ENCODE measurements around the gene KASH5.
A peak's percentile ranks its signal among the peaks of the same experiment; 100 is the strongest.

The KASH5 gene

GRCh38 chr19:49408816-49409440, 20.9 kb downstream of the KASH5 start:
- Histone ChIP-seq H3K27ac (peak overlapping the region; percentile 79), H3K4me3 (no peak overlapping the region), H3K9me3 (ENCODE audit: low read depth, low read length) (no peaks in the 10 kb centered on the region), H3K36me3 (ENCODE audit: insufficient read depth, low read length) (no peaks in the 10 kb centered on the region), H3K9ac (ENCODE audit: insufficient read length) (peak overlapping the region; percentile 56)
- DNase-seq (ENCODE audit: low read depth, low spot score) = no peak
- TF ChIP-seq FOXP2 (optimal IDR thresholded peaks at IDR 0.05; ENCODE audit: control extremely low read depth, extremely low read length, insufficient read depth) (no peak), EZH2 (IDR thresholded peaks at IDR 0.05) (no peak), POLR2AphosphoS5 (IDR thresholded peaks at IDR 0.05; ENCODE audit: borderline replicate concordance, low read depth, low read length) (no peak)

GRCh38 chr19:49409441-49410029, 21.5 kb downstream of the KASH5 start:
- no peak for DNase-seq (ENCODE audit: low read depth, low spot score)
- no peak overlapping the region for H3K4me3 ChIP-seq
- no peak overlapping the region for H3K9ac ChIP-seq (ENCODE audit: insufficient read length)
- peak overlapping the region; percentile 79 for H3K27ac ChIP-seq
- no peaks in the 10 kb centered on the region for H3K9me3 ChIP-seq (ENCODE audit: low read depth, low read length)
- no peaks in the 10 kb centered on the region for H3K36me3 ChIP-seq (ENCODE audit: insufficient read depth, low read length)
- TF ChIP-seq EZH2 (IDR thresholded peaks at IDR 0.05) = no peak
- TF ChIP-seq POLR2AphosphoS5 (IDR thresholded peaks at IDR 0.05; ENCODE audit: borderline replicate concordance, low read depth, low read length) = no peak
- no peak for TF ChIP-seq FOXP2 (optimal IDR thresholded peaks at IDR 0.05; ENCODE audit: control extremely low read depth, extremely low read length, insufficient read depth)

GRCh38 chr19:49411681-49412326, 23.8 kb downstream of the KASH5 start:
- Histone ChIP-seq H3K4me3 (peak overlapping the region; percentile 56), H3K36me3 (ENCODE audit: insufficient read depth, low read length) (no peaks in the 10 kb centered on the region), H3K9me3 (ENCODE audit: low read depth, low read length) (no peaks in the 10 kb centered on the region), H3K9ac (ENCODE audit: insufficient read length) (peak overlapping the region; percentile 76), H3K27ac (peak overlapping the region; percentile 98)
- no peak for TF ChIP-seq FOXP2 (optimal IDR thresholded peaks at IDR 0.05; ENCODE audit: control extremely low read depth, extremely low read length, insufficient read depth)
- peak; percentile 64; the same call in 1 of the 2 replicates for TF ChIP-seq POLR2AphosphoS5 (IDR thresholded peaks at IDR 0.05; ENCODE audit: borderline replicate concordance, low read depth, low read length)
- no peak for TF ChIP-seq EZH2 (IDR thresholded peaks at IDR 0.05)
- DNase-seq (ENCODE audit: low read depth, low spot score) = peak; percentile 81

GRCh38 chr19:49413348-49413747, 25.3 kb downstream of the KASH5 start:
- Histone ChIP-seq H3K36me3 (ENCODE audit: insufficient read depth, low read length) (no peaks in the 10 kb centered on the region), H3K27ac (peak overlapping the region; percentile 98), H3K4me3 (peak overlapping the region; percentile 56), H3K9ac (ENCODE audit: insufficient read length) (peak overlapping the region; percentile 61), H3K9me3 (ENCODE audit: low read depth, low read length) (no peaks in the 10 kb centered on the region)
- DNase-seq (ENCODE audit: low read depth, low spot score) = no peak
- TF ChIP-seq POLR2AphosphoS5 (IDR thresholded peaks at IDR 0.05; ENCODE audit: borderline replicate concordance, low read depth, low read length) (no peak; the same call in 1 of the 2 replicates), EZH2 (IDR thresholded peaks at IDR 0.05) (no peak), FOXP2 (optimal IDR thresholded peaks at IDR 0.05; ENCODE audit: control extremely low read depth, extremely low read length, insufficient read depth) (no peak)

GRCh38 chr19:49414256-49414655, 26.2 kb downstream of the KASH5 start:
- H3K9ac ChIP-seq (ENCODE audit: insufficient read length) = peak overlapping the region; percentile 14
- no peaks in the 10 kb centered on the region for H3K9me3 ChIP-seq (ENCODE audit: low read depth, low read length)
- DNase-seq (ENCODE audit: low read depth, low spot score) = no peak
- no peak overlapping the region for H3K4me3 ChIP-seq
- no peaks in the 10 kb centered on the region for H3K36me3 ChIP-seq (ENCODE audit: insufficient read depth, low read length)
- H3K27ac ChIP-seq = peak overlapping the region; percentile 98
- TF ChIP-seq EZH2 (IDR thresholded peaks at IDR 0.05) (no peak), FOXP2 (optimal IDR thresholded peaks at IDR 0.05; ENCODE audit: control extremely low read depth, extremely low read length, insufficient read depth) (no peak), POLR2AphosphoS5 (IDR thresholded peaks at IDR 0.05; ENCODE audit: borderline replicate concordance, low read depth, low read length) (no peak)

GRCh38 chr19:49415102-49415809, 27.2 kb downstream of the KASH5 start:
- Histone ChIP-seq H3K36me3 (ENCODE audit: insufficient read depth, low read length) (no peaks in the 10 kb centered on the region), H3K27ac (peak overlapping the region; percentile 73), H3K4me3 (no peak overlapping the region), H3K9me3 (ENCODE audit: low read depth, low read length) (no peaks in the 10 kb centered on the region), H3K9ac (ENCODE audit: insufficient read length) (no peak overlapping the region)
- DNase-seq (ENCODE audit: low read depth, low spot score) = no peak
- TF ChIP-seq EZH2 (IDR thresholded peaks at IDR 0.05) (no peak), FOXP2 (optimal IDR thresholded peaks at IDR 0.05; ENCODE audit: control extremely low read depth, extremely low read length, insufficient read depth) (no peak), POLR2AphosphoS5 (IDR thresholded peaks at IDR 0.05; ENCODE audit: borderline replicate concordance, low read depth, low read length) (no peak)

GRCh38 chr19:49415810-49416200, 27.8 kb downstream of the KASH5 start:
- Histone ChIP-seq H3K9me3 (ENCODE audit: low read depth, low read length) (no peaks in the 10 kb centered on the region), H3K27ac (0 out of 2 replicates have a peak overlapping the region, but pooled peaks have one; percentile 73), H3K4me3 (no peak overlapping the region), H3K9ac (ENCODE audit: insufficient read length) (no peak overlapping the region), H3K36me3 (ENCODE audit: insufficient read depth, low read length) (no peaks in the 10 kb centered on the region)
- no peak for TF ChIP-seq POLR2AphosphoS5 (IDR thresholded peaks at IDR 0.05; ENCODE audit: borderline replicate concordance, low read depth, low read length)
- no peak for TF ChIP-seq EZH2 (IDR thresholded peaks at IDR 0.05)
- TF ChIP-seq FOXP2 (optimal IDR thresholded peaks at IDR 0.05; ENCODE audit: control extremely low read depth, extremely low read length, insufficient read depth) = no peak
- no peak for DNase-seq (ENCODE audit: low read depth, low spot score)

- TF ChIP-seq FOXP2 (optimal IDR thresholded peaks at IDR 0.05; ENCODE audit: control extremely low read depth, extremely low read length, insufficient read depth) = no peak
- no peak for TF ChIP-seq EZH2 (IDR thresholded peaks at IDR 0.05)
- no peak for TF ChIP-seq POLR2AphosphoS5 (IDR thresholded peaks at IDR 0.05; ENCODE audit: borderline replicate concordance, low read depth, low read length)
- Histone ChIP-seq H3K36me3 (ENCODE audit: insufficient read depth, low read length) (no peaks in the 10 kb centered on the region), H3K9ac (ENCODE audit: insufficient read length) (no peak overlapping the region), H3K27ac (peak overlapping the region; percentile 40; the same call in 1 of the 2 replicates), H3K4me3 (no peak overlapping the region), H3K9me3 (ENCODE audit: low read depth, low read length) (no peaks in the 10 kb centered on the region)
- DNase-seq (ENCODE audit: low read depth, low spot score) = no peak
These were observed 29.0 kb downstream of the KASH5 start for GRCh38 chr19:49417088-49417487.

All from SK-N-MC (cell line).